Activated CD4-positive, alpha-beta T cell treated with anti-CD3 and anti-CD28 coated beads for 24 hours (primary cell): ENCODE results near the gene ZNF710.

ENCODE experiments used
- DNase-seq, 2 donors: peaks; one replicate each; pipeline ENCODE4 v3.0.0-alpha.2; 2020; ENCODE audit warnings: low read depth in 2 of 2

ZNF710 gene

DNA sequence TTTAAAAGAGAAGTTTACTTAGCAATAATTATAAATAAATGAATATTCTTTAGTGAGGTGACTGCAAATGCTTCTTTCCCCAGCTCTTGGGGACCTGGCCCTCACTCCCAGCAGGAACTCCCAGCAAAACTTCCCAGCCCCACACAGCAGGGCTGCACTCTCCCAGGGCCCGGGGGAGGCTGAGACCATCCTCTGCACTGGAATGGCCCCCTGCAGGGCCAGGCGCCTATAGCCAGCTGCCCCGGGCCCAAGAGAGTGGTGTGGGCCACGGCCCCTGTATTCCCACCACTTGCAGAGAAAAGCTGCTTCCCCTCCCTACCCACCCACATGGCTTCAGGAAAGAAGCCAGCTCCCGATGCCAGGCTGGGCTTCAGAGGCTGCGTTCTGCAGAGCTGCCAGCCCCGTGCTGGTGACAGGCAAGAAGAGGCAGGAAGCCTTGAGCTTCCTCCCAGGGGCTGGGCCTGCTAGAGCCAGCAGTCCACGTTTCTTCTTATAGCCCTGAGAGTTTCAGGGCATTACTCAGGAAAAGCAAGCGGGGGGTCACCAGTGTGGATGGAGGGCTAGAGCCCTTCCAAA, 81.1 kb downstream of the ZNF710 start:
- no peak for DNase-seq

DNA sequence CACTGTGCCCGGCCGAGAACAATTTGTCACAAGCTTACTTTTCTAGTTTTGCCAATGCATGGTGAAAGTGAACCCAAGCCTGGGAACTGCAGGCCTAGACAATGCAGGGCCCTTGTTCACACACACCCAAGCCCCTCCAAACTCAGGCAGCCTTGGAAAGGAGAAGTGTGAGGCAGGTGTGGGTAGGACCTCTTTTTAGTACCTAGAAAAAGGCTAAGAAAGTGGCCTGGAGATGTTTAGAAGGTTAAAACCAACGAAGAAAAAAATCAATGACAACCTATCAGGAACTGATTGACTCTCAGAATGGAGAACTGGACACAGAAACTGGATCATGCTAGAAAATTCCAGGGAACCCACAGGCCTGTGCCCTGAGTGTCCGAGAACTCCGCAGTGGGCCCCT, 82.3 kb downstream of the ZNF710 start:
- DNase-seq: no peak

DNA sequence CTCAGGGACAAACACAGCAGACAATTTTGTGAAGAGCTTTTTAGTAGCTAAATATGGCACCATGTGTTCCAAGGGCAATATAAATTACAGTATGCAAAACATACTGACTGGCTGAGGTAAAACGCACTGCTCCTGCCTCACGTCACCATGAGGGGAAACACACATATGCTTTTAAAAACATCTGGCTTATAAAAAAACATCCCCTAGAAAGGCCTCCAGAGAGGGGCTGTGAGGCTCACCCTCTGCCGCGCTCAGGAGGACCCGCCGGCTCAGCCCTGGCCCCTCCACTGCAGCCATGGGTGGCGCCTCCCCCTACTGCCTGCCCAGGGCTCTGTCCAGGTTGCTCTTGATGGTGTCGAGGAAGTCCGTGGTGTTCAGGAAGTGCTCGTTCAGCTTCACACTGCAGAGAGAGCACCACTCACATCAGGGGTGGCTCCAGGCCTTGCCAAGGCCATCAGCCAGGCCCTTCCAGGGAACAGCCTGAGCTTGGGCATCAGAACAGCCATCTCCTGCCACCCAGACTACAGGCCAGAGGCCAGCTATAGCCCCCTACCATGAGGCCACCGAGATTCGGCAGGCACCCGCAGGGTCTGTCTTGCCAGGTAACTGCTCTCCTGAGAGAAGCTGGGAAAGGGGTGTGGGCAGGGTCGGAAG, 83.0 kb downstream of the ZNF710 start:
- DNase-seq: no peak

DNA sequence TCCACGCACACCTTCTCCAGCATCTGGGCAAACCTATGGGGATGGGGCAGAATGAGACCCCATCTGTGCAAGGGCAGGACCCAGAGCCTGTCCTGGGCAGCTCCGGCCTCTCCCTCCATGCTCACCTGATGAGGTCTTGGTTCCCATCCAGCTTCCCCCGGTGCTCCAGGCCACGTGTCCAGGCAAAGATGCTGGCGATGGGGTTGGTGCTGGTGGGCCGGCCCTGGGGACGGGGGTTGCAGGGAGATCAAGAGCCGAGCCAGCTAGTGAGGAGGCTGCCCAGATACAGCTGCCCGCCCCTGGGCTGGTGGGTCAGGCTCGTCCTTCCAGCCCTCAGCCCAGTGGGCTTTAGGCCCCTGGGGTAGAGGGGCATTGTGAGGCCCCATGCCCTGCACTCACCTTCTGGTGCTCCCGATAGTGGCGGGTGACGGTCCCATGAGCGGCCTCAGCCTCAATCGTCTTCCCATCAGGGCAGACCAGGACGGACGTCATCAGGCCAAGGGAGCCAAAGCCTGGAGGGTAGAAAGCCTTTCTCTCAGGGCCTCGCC, 83.8 kb downstream of the ZNF710 start:
- no peak for DNase-seq

DNA sequence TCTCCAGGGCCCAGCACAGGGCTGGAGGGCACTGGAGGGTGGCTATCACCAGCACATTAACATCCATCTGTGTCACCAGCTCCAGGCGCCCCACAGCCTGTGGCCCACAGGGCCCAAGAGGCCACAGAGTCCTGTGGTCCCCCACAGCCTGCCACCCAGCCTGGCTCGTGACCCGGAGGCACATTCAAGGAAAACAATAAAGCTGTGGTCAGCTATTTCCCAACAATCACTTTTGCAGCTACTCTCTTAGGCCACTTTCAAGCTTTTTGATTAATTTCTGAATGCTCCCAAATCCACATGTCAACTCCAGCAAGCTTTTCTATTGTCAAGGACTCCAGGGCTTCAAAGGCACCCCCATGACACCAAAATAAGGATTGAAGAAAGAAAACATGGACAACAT, 84.4 kb downstream of the ZNF710 start:
- no peak for DNase-seq

DNA sequence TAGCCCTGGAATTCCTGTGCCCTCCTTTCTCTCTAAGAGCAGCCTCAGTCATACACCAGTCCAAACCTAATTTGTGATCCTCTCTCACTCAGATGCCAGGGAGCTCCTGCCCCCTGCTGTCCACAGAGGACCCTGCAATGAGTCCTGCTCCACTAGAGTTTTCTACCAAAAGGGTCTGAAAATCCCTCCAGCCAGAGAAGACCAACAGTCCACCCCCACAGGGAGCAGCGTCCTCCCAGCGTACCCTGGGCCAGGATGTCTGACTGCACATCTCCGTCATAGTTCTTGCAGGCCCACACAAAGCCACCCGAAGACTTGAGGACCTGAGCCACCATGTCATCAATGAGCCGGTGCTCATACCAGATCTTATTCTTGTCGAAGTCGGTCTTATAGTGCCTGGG, 85.7 kb downstream of the ZNF710 start:
- peak; percentile 38 for DNase-seq

DNA sequence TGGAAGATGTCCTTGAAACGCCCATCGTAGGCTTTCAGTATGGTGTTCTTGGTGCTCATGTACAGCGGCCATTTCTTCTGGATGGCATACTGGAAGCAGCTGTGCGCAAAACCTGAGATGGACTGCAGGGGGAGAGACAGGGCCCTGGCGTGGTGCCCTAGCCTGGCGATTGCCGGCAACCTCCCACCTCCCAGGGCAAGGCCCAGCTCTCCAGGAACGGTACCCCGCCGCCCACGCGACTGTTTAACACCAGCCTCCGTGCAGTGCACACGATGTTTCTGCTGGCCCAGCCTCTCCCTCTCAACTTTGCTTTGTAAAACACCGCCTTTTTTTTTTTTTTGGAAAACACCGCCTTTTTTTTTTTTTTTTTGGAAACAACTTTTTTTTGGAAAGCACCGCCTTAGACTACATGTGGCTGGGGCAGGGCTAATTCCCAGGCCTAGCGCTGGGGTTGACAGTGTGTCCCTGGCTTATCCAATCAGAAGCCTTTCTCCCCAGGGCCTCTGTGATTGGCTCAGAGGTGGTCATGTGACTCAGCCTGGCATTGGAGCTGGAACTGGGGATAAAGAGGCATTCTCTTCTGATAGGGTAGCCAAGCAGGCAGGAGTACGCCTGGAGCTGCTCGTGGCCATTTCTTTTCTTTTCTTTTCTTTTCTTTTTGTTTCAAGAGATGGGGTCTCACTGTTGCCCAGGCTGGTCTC, 86.5 kb downstream of the ZNF710 start:
- no peak for DNase-seq

DNA sequence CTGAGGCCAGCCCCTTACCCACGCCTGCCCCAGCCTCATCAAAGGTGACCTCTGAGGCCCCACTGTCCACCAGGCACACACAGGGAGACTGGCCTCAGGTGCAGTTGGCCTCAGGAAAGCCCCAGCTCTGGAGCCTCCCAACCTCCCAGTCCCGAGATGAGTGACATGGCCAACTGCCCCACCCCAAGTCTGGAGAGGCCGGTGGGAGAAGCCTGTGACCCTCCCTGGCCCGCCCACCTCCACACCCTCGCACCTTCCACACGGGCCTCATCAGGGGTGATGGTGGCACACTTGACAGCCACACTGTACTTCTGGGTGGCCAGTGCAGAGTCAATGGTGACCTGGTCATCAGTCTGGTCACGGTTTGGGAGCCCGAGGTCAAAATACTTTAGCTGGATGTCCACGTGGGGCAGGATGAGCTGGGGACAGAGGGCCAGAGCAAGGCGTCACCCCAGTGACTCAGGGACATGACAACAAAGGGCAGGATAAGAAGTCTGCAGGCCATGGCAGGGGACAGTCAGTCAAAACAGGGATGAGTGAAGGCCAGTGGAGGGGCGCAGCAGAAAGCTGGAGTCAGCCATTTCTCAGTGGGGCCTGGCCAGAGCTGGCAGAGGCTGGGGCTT, 89.2 kb downstream of the ZNF710 start:
- DNase-seq: no peak

DNA sequence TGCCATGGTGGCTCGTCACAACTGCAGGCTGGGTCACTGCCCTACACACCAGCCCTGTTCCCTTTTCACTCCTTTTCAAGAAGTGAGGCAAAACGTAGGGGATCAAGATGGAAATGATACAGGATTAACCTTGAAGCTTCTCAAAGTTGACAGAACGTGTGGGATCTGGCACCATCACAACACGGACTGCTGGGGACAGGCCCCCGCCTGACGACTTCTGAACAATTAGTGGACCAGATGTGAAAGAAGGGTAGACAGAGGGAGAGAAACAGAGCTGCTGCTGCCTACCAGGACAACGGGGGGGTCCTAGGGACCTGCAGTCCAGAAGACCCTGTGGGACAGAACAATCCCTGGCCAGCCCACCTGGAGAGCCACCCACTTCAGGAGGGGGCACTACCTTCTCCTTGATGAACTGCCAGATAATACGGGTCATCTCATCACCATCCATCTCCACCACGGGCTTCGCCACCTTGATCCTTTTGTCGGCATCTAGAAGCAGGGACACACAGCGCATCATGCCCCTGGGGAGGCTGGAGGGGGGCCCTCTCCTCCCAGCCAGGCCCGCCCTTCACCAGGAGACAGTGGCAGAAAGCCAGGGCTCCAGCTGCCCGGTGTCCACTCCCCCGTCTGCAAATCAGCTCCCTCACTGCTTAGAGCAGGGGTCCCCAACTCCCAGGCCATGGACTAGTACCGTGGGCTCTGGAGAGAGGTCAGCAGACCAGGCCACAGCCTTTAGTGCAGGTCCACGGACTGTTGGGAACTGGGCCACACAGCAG, 90.2 kb downstream of the ZNF710 start:
- no peak for DNase-seq

DNA sequence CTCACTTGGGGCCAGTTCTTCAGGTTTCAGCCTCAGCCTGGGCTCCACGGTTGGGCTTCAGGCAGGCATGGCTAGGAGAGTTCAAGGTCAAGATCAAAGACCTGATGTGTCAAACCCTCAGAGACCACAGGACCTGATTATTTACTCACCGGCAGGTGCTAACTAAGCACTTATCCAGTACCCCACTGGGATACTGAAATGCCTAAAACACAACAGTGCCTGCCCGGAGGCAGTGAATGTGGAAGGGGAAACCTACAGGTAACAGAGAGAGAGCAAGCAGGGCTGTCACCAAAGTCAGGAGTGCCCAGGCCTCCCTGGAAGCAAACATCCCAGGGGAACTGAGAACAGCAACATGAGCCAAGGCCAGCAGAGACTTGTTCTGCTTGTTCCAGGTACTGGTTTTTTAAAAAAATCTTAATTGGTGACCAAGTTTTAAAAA, 94.4 kb downstream of the ZNF710 start:
- DNase-seq: no peak

DNA sequence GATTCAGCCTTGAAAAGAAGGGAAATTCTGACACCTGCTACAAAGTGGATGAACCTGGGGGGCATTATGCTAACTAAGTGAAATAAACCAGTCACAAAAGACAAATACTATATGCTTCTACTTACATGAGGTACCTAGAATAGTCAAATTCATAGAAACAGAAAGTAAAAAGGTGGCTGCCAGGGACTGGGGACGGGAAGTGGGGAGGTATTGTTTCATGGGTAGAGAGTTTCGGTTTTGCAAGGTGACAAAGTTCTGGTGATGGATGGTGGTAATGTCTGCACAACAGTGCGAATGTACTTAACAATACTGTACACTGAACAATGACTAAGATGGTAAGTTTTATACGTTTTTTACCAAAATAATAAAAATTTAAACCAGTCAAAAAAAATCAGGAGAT, 96.4 kb downstream of the ZNF710 start:
- DNase-seq: peak; percentile 40 to 60

DNA sequence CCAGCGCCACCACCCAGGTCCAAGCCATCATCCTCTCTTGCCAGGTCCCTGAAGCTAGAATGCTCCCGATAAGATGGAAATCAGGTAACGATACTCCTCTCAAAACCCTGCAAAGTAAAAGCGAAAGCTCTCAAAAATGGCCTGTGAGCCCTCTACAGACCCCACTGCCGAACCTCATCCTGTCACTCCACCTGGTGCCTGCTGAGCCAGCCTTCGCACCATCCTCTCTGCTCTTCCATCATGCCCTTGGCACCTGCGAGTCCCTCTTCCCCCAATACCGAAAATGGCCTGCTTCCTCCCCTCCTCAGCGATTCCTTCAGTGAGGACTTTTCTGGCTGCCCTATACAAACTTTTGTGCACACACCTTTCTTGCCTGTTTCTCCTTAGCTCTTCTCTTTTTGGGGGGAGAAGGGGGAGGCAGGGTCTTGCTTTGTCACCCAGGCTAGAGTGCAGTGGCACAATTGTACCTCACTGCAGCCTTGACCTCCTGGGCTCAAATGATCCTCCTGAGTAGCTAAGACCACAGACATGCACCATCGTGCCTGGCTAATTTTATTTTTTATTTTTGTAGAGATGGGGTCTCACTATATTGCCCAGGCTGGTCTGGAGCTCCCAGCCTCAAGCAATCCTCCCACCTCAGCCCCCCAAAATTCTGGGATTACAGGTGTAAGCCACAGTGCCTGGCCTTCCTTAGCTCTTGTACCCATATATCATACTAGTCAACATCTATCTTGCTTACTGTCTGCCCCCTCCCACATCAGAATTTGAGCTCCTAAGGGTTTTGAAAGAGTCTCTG, 98.1 kb downstream of the ZNF710 start:
- no peak for DNase-seq

DNA sequence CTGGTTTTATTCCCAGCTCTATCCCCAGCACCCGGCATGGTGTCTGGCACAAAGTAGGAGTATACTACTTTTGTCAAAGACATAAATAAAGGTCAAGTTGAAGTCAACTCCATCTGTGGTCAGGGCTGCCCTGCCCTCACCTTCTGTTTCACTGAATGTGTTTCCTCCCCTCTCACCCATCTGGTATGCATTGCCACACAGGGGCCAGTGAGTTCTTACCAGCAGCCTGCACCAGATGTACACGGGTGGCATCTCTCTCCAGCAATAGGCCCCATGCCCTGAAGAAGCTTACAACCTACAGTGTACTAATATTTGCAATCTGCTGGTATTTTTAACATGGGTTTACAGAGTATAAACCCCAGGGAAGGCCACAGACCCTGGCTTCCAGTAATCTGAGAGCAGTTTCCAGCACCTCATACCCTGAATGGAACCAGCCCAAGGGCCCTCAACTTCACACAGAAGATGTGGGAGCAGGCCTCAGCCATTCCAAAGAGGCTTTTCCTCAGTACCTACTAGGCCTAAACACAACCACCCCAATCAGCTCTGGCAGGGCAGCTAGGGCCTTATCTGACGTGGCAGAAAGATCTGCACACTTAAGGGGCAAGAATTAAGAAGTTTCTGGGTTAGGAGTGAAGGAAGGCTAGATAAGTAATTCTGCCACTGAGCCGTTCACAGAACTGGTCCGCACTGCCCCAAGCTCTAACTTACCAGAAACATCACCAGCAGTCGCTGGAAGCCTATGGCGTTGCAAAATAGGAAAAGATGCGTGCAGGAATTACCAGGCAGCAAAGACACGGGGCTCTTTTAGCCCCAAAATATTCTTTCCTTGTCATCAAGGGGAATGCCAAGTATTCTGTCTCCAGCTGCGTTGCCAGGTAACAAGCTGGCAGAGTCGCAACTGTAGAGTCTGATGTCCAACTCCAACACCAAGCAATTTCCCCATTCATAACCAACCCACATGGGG, 99.0 kb downstream of the ZNF710 start:
- DNase-seq: no peak

DNA sequence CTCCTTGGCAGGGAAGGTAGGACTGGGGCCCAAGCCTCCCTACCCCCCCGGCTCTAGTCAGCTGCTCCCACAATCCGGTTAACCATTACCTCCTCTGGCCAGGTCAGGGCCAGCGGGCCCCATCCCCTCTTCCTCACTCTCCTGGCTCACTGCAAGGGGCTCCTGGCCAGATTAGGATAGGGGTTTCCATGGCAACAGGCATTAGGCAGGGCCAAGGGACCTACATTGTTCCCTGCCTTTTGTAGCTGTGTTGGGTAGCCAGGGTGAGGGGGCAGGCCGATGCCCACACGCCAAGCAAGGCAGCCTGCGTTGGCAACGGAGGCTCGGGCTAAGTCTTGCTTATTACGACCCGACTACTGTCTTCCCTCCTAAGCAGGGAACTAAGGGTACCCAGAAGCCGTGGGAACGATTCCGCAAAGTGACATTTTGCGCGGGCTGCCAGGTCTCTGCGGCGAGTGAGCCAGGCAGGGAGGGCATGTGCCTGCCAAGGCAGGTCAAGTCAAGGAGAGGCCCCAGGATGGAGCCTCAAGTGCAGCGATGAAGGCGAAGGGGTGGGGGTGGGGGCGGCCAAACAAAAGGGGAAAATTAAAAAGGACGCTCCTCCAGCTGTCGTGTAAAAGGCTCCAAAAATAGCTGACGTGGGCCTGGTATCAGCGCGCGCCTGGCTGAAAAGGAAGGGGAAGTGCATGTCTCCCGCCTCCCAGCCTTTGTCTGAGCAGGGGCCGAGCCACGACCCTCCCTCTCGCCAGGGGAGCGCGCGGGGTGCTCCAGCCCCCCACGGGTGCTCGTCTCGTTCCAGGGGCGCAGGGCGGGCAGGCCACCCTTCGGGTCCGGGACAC, 100.2 kb downstream of the ZNF710 start:
- no peak for DNase-seq

DNA sequence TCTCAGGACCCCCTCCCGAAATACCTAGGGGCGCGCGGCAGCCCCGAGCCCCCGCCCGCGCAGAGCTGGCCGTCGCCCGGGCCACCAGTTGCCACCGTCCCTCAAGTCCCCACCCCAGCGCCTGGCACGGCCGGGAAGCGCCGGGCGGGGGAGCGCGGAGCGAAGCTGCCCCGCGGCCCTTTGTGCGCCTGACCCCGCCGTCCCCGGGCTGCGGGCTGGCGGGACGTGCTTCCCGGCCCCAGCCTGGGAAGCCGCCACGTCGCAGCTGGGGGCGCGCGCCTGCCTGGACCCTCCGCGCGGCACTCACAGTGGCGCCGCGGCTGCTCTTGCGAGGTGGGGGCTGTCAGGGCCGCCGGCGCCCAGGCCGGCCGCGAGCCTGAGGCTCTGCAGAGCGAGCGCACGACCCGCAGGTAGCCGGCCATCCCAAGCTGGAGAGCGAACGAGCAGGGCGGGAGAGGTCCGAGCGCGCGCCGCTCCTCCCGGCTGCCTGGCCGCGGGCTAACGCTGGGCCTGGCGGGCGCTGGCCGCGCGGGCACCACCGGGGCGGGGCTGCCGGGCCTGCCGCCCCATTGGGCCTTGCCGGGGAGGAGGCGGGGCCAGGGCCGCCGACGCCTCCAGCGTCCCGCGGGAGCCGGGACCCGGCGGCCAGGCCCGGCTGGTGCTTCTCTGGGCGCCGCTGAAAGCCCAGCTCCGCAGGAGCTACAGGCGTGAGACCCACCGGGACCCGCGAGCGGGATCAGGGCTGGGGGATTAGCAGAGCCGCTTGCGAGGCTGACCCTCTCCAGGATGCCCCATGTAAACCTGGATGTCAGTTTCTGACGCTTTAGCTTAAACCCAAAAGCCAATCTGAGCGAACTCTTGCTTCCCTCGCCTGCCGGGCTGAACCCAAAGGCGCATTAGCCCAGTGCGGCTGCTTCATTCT, 101.1 kb downstream of the ZNF710 start, which contains the start of gene IDH2:
TSS of gene IDH2 (minus strand) at position 500 of the 922 bp plus-strand sequence. CDS start at position 422, 78 bp downstream.
- DNase-seq: peak; percentile 46 to 57

DNA sequence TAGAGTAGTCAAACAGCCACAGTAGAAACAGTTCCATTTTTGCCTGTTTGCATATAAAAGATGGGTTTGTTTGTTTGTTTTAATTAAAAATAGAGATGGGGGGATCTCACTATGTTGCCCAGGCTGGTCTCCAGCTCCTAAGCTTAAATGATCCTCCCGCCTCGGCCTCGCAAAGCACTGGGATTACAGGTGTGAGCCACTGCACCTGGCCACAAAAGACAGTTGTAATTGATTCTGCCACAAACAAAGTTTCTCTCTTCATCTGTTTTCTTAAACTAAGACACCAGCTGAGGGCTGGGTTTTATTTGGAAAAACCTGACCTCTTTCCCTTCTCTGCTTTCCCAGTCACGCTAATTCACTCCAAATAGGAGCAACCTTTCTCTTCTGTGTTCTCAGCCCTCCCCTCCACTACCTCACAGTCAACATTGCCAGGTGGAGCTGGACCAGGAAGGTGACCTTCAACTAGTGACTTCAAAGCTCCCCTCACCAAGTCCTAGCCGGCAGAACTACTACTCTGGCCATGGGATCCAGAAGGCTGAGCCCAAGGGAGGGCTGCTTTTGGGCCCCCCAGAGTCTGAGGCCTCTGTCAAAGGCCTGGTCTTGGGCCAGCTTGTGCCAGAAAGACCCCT, 102.7 kb downstream of the ZNF710 start:
- no peak for DNase-seq

DNA sequence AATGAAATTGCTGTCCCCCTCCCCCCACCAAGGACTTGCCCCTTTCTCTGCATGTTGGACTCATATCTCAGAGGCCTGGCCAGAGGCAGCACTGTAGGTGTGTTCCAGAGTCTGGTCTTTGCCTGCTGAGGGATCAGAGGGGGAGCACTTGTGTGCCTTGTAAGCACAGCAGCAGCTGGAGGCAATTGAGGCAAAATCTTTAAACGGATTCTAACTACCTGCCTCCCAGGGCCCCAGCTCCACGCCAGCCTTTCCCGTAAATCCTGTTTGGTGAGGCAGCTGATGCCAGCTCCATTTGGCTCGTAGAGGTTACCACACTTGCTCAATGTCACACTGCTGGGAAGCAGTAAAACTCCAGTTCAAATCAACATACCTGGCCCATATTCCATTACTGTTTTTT, 103.4 kb downstream of the ZNF710 start:
- DNase-seq: no peak
